ENCODE measurements around the gene ALCAM. TPM values are rescaled to one million over a fixed set of nuclear protein-coding genes. Genes with fewer than 3 reads are reported as not detected.

Gene ALCAM
- total RNA-seq, 3 donors from 2014 or later = 12.6 to 23.7 (median 14.8) TPM

- no peaks in the 10 kb centered on the region for H3K4me1 ChIP-seq (ENCODE audit: low read depth)
- H3K9me3 ChIP-seq = no peaks in the 10 kb centered on the region
- no peak for DNase-seq
- no peak for TF ChIP-seq CTCF (IDR thresholded peaks at IDR 0.05)
- ATAC-seq = no peak
- H3K4me3 ChIP-seq = no peak overlapping the region
- no peaks in the 10 kb centered on the region for H3K36me3 ChIP-seq (ENCODE audit: low read depth)
- intact Hi-C loops (cut with DNase I, micrococcal nuclease) = no loop called here
Measured at GRCh38 chr3:105431200-105431599, 64.5 kb downstream of the ALCAM start.

- no peak for DNase-seq
- Histone ChIP-seq H3K4me1 (ENCODE audit: low read depth) (no peaks in the 10 kb centered on the region), H3K4me3 (no peak overlapping the region), H3K36me3 (ENCODE audit: low read depth) (no peaks in the 10 kb centered on the region), H3K9me3 (no peaks in the 10 kb centered on the region)
- ATAC-seq = no peak
- no peak for TF ChIP-seq CTCF (IDR thresholded peaks at IDR 0.05)
- intact Hi-C loops (cut with DNase I, micrococcal nuclease) = no loop called here
Measured at GRCh38 chr3:105435277-105435676, 68.6 kb downstream of the ALCAM start.

- DNase-seq = no peak
- H3K4me3 ChIP-seq = no peak overlapping the region
- H3K36me3 ChIP-seq (ENCODE audit: low read depth) = no peaks in the 10 kb centered on the region
- no peak for ATAC-seq
- no peak for TF ChIP-seq CTCF (IDR thresholded peaks at IDR 0.05)
- intact Hi-C loops (cut with DNase I, micrococcal nuclease) = no loop called here
- no peaks in the 10 kb centered on the region for H3K4me1 ChIP-seq (ENCODE audit: low read depth)
- no peaks in the 10 kb centered on the region for H3K9me3 ChIP-seq
Measured at GRCh38 chr3:105436687-105437086, 70.0 kb downstream of the ALCAM start.

- Histone ChIP-seq H3K4me3 (no peak overlapping the region), H3K9me3 (no peaks in the 10 kb centered on the region), H3K36me3 (ENCODE audit: low read depth) (no peaks in the 10 kb centered on the region), H3K4me1 (ENCODE audit: low read depth) (no peaks in the 10 kb centered on the region)
- intact Hi-C loops (cut with DNase I, micrococcal nuclease) = no loop called here
- ATAC-seq (no peak), DNase-seq (no peak)
- TF ChIP-seq CTCF (IDR thresholded peaks at IDR 0.05) = no peak
Measured at GRCh38 chr3:105440113-105440512, 73.4 kb downstream of the ALCAM start.

GRCh38 chr3:105444725-105445124 is 78.0 kb downstream of the ALCAM start:
- no peak for DNase-seq
- no peaks in the 10 kb centered on the region for H3K9me3 ChIP-seq
- no peak for TF ChIP-seq CTCF (IDR thresholded peaks at IDR 0.05)
- H3K36me3 ChIP-seq (ENCODE audit: low read depth) = no peaks in the 10 kb centered on the region
- no peak for ATAC-seq
- no peaks in the 10 kb centered on the region for H3K4me1 ChIP-seq (ENCODE audit: low read depth)
- no peak overlapping the region for H3K4me3 ChIP-seq
- intact Hi-C loops (cut with DNase I, micrococcal nuclease) = no loop called here

- ATAC-seq (no peak), DNase-seq (no peak)
- Histone ChIP-seq H3K36me3 (ENCODE audit: low read depth) (no peaks in the 10 kb centered on the region), H3K9me3 (no peaks in the 10 kb centered on the region), H3K4me1 (ENCODE audit: low read depth) (no peaks in the 10 kb centered on the region), H3K4me3 (no peak overlapping the region)
- intact Hi-C loops (cut with DNase I, micrococcal nuclease) = no loop called here
- TF ChIP-seq CTCF (IDR thresholded peaks at IDR 0.05) = no peak
Measured at GRCh38 chr3:105448338-105448982, 81.8 kb downstream of the ALCAM start.
